HG03159 (cell line): ENCODE measurements around the gene ARHGAP24.
A peak's percentile ranks its signal among the peaks of the same experiment; 100 is the strongest.

Source experiments
- ATAC-seq: cut with Tn5 transposase; IDR thresholded peaks from one replicate; pipeline ENCODE4 v1.9.1; 2021; ENCODE audit warnings: mild to moderate bottlenecking, moderate library complexity; ENCODE audit not compliant: unreplicated experiment

Gene ARHGAP24

DNA sequence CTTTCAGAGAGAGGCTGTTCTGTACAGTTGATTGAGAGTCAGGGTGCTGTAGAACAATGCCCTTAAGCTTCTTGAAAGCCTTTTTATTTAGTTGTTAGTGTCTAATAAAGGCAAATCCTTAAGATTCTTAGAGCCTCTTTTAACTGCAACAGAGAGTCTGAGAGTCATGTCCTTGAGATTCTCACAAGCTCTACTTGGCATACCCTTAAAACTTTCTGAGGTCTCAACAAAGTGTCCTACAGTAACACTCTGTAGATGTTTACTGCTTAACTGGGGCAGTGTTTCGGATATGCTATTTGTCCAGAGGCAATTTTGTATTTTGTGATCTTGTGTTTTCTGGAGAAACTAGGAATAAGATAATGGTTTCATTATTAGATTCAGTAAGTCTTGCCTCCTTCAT, 209.7 kb downstream of the ARHGAP24 start:
- ATAC-seq: no peak

GRCh38 chr4:85686398-85686797, 211.4 kb downstream of the ARHGAP24 start:
- ATAC-seq: no peak

DNA sequence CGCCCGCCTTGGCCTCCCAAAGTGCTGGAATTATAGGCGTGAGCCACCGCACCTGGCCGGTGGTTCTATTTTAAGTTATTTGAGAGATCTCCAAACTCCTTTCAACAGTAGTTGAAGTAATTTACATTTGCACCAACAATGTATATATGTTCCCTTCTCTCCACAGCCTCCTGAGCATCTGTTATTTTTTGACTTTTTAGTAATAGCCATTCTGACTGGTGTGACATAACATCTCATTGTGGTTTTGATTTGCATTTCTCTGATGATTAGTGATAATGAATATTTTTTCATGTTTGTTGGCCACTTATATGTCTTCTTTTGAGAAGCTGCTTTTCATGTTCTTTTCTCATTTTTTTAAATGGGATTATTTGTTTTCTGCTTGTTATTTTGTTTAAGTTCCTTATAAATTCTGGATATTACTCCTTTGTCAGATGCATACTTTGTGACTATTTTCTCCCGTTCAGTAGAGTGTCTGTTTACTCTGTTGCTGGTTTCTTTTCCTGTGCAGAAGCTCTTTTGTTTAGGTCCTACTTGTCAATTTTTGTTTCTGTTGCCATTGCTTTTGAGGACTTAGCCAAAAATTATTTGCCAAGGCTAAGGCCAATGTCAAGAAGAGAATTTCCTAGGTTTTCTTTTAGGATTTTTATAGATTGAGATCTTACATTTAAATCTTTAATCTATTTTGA, 213.2 kb downstream of the ARHGAP24 start:
- no peak for ATAC-seq

DNA sequence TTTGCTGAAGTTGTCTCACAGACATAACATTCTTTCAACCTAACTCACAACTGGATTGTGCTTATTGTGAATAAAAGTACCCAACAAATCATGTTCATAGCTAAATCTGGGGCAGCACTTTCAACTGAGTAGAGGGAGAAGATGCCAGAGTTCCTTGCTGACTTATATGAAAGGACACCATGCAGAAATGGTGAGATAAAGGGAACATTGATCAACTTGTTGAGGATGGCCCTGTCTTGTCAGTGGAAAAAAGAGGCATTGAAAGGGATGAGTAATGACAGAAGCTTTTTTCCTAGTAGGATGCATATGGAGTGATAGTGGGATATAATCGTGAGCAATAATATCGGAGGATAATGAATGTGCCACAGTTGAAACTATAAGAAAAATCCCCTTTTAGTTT, 221.7 kb downstream of the ARHGAP24 start:
- no peak for ATAC-seq

DNA sequence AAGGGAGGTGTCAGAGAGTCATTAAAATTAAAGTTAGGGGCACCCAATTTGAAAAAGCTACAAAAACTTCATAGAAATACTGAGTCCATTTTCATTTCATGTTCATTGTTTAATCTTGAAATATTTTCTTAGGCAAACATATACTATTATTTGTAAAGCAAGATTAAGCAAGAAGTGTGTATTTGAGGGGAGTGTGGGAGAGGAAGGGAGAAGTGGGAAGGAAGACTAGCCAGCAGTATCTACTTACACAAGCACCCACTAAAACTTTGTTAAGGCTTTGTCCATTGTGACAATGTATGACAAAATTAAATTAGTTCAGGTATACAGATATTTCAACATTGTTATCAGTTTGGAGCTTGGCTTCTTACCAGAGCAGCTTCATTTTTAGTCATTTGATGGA, 222.9 kb downstream of the ARHGAP24 start:
- ATAC-seq: no peak

DNA sequence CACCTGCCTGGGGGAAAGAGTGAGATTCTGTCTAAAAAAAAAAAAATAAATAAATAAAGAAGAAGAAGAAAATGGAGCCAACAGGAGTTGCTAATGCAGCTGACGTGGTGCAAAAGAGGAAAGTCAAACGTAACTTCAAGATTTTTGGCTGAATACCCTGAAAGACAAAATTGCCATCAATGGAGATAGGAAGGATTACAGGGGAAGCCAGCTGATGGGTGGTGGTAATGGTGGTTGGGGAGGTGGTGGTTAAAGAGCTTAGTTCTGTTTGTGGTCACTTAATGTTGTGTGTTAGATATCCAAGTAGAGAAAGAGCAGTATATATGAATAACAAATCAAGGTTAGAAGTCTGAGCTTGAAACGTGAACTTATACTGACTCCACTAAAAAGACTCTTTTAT, 225.4 kb downstream of the ARHGAP24 start:
- ATAC-seq: no peak

GRCh38 chr4:85701861-85702321, 226.9 kb downstream of the ARHGAP24 start:
- peak; percentile 99 for ATAC-seq

- ATAC-seq: no peak
Measured at GRCh38 chr4:85703096-85703495, 228.1 kb downstream of the ARHGAP24 start.

DNA sequence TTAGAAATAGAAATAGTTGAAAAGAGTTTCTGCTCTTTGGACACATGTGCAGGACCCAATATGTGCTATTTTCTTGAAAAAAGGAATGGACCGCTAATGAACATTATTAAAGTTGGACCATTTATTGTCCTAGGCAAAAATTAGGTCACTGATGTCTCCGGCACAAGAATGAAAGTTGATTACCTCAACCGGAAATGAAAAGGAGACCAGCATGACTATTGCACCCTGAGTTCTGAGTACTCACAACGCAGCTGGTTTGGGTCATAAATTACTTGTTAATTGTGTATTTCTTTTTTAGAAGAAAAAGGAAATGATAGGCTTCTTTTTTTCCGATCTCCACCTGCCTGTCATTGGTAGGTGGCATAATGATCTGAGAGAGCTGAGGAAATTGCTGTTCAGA, 232.7 kb downstream of the ARHGAP24 start:
- peak; percentile 86 for ATAC-seq

GRCh38 chr4:85708468-85708867, 233.5 kb downstream of the ARHGAP24 start:
- no peak for ATAC-seq

- ATAC-seq: no peak
Measured at GRCh38 chr4:85713005-85713404, 238.1 kb downstream of the ARHGAP24 start.

DNA sequence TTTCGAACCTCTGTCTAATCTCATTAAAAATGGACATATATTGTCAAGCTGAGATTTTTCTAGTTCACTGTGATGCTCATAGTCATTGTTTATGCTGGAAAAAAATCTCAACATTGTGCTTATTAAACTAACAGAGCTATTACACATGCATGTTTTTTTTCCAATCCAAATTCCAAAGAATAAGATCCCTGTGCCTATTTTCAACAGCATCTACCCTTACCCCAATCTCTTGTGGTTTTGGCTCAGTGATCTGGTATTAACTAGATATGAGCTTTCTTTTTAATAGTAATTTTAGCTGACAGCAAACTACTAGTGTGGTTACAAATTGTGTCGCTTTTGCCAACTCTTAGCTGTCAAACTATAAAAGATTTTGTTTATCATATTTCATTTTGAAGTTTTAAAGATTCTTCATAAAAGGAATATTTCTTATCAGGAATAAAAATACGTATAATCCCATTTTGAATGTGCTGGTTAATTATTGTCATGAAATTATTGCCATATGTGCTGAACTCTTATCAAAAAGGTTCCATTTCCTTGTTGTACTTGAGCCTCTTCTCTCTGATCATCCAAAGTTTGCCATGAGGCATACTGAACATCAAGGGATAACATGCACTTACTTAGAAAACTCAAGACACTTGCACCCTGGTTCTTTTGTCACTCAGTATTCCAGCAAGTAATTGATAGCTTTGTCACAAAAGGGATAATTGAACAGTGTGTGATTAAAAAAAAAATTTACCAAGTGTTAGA, 241.2 kb downstream of the ARHGAP24 start:
- no peak for ATAC-seq

DNA sequence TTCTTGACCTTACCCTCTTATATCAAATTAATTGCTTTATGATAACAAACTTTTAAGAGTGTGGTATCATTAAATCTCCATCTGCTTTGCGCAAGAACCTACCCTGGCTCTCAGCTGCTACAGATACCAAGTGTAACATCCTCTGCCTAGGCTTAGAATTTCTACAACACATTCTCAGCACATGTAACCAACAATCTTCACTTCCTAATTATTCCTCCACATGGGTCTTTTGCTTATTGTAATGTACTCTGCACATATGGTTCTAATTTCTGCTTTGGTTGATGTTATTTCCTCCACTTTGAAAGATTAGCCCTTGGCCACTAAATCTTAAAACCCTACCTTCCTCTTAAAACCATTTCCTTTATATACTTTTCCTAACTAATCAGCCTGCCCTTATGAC, 242.4 kb downstream of the ARHGAP24 start:
- no peak for ATAC-seq

GRCh38 chr4:85717847-85718246, 242.9 kb downstream of the ARHGAP24 start:
- ATAC-seq: no peak

GRCh38 chr4:85720735-85721134, 245.8 kb downstream of the ARHGAP24 start:
- ATAC-seq: no peak

DNA sequence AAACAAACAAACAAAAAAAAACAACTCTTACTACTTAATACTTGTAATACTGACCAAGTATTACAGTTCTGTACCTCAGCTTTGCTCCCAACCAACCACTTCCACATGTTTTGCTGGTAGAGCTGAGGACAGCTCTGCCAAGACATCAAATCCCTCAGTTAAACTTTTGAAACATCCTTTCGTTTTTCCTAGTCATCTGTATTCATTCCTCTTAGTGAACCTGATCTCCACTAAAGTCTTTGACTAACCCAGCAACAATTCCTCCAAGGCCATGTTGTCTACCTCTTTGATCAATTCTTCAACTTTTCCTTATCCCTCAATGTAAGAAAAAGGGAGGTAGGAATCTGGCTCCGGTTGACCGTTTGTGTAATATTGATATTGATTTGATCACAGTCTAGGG, 247.5 kb downstream of the ARHGAP24 start:
- ATAC-seq: no peak

GRCh38 chr4:85722807-85723206, 247.9 kb downstream of the ARHGAP24 start:
- no peak for ATAC-seq

DNA sequence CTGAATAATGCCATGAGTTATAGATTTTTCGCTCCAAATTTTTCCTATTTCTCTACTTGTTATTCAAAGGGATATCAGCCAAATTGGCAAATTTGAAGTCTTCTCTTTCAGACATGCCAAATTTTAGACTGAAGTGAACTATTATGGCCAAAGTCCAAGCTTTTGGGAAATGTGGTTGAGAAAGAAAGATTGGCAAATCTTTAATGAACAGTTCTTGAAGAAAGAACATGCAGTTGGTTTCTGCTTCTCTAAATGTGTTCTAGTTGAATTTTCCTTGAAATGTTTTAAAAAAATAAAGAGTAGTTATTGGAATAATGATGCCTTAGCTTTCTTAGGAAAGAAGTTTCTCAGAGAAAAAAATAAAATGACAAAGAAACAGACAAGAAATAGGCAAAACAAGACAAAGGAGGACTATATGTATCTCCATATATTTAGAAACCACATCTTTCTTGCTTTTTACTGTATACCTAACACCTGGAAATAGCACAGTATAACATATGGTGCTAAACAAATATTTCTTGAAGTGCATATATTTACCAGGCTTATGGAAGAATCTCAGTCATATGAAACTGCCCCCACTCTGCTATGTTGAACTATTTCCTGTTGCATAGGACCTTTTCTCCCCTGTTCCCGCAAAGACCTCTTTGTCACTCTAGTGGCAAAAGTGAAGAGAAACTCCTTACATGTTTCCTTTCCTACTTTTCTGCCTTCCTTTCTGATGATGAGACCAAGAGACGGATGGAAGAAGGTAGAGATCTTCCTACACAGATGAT, 250.0 kb downstream of the ARHGAP24 start:
- peak; percentile 71 for ATAC-seq

DNA sequence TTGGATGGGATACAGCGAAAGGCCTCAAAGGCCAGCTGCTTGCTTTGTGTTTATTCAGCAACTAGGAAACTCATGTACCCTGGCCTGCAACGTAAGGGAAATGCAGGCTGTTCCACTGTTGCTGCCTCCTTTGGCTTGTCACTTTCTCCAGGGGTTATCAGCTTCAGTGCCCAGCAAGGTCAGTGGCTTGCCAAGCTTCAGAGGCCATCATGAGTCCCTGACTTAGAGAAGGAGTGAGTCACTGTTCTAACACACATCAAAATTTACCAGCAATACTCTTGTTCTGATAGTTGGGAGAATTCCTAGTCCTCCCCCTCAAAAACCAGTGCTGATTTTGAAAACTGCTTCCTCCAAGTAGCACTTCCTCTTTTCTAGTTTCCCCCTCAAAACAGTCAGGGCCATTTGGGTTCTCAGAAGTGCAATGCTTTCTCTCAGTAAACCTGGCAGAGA, 250.8 kb downstream of the ARHGAP24 start:
- peak; percentile 81 for ATAC-seq

DNA sequence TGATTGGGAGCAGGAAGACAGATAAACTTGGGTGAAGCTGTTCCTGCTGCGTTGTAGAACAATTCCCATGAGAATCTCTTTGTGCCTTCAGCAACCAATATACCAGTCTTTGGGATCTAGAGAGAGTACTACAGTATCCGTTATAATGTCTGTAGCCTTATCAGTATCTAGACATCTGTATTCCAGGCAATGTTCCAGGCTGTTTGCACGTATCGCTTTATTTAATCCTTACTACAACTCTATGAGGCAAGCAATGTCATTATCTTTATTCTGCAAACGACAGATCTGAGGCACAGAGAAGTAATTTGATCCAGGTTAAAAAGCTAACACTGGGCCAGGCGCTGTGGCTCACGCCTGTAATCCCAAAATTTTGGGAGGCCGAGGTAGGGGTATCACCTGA, 251.6 kb downstream of the ARHGAP24 start:
- ATAC-seq: no peak

- ATAC-seq: no peak
Measured at GRCh38 chr4:85728464-85728863, 253.5 kb downstream of the ARHGAP24 start.

DNA sequence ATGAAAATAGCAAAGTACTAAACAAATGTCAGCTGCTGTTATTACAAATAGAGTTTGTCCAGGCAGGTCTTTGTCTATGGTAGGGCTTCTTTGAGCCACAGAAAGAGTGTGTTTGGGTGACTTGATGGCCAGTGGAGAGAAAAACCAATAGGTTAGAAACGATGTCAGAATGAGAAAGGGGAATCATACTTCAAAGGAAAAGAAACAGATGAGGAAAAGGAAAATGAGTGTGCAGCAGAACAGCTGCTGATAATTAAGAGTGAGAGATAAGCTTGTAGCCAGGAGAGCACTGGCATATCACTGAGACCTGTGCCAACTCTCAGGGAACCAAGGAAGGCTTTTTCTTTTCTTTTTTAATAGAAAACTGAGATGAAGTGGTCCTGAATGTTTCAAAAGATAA, 257.2 kb downstream of the ARHGAP24 start:
- ATAC-seq: no peak
